C1 segment of cervical spinal cord (tissue), 14 donors: ENCODE results near the gene ZNF217.
"Not testable (repeated sequence)": the region's sequence is repeated elsewhere in the genome, so short reads cannot be mapped to it uniquely, and the experiment has no call there.

Experiments
- DNase-seq, 14 donors: peaks; one replicate each; lab custom pipeline; 2025; lab: John Stamatoyannopoulos, UW

Gene ZNF217

DNA sequence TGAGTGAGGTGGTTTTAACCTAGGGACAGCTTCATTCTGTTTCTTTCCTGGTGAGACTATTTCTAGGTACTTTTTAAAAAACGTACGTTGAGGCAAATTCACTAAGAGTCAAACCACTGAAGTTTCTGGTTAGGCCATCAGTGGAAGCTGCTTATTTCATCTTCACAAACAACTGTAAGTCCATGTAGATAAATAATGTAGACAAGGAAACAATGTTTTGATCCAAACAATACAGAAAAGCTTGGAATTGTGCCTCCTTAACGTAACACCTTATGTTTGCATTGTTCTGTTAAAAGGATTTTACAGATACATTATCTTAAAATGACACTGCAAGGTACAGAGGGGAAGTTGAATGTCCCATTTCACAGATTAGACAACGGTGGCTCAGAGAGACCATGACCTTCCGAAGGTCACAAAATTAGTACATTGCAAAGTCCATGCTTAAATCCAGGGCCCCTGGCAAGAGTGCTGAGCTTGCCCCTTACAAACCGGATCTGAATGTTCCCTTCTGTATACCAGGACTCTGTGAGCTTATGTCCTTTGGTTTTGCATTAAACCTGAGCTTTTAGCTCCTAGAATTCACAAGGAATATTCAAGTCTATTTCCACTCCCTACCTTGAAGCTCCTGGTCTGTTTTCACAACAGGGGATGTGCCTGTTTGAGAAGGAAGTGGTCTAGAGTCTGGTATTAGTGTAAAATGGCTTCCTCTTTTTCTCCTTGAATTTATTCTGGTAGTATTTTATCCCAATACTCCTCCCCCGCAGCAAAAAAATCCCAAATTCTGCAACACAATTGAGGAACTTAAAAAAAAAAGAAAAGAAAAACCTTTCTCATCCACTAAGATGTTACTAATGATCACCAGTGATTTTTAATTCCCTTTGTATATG, 28.9 kb upstream of the ZNF217 start:
- no peak for DNase-seq

DNA sequence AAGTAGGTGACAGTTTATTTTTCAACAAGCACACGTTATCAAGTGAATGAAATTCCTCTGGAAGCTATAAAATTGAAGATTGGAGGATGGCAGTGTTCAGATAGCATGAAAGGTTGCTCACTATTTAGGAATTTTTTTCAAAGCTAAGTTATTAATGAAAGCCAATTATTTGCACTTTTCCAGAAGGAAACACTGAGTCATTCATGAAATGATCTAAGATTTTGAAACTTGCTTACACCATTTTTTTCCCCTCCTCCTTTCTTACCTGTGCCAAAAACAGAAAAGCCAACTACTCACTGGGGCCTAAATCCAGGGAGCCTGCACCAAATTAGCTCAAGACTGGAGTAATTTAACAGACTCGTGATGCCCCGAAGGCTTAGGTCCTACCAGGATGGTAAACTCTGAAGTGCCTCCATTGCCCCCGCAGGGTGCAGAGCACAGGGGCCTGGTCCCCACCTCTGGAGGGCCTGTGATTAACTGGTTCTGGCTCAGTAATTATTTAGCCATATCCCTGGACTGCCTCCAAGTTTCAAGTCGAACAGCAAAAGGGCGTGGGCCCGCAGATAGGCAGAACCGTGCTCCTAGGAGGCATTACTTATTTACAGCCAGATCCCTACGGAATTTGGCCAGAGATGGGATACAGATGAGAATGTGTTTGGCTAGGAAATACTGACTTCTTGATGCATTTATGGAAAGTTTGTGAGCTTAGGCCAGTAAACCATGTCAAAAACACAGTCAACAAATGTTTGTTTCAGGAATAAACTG, 28.0 kb upstream of the ZNF217 start:
- peak in 2 of 14 donors; percentile 3 to 44 for DNase-seq

DNA sequence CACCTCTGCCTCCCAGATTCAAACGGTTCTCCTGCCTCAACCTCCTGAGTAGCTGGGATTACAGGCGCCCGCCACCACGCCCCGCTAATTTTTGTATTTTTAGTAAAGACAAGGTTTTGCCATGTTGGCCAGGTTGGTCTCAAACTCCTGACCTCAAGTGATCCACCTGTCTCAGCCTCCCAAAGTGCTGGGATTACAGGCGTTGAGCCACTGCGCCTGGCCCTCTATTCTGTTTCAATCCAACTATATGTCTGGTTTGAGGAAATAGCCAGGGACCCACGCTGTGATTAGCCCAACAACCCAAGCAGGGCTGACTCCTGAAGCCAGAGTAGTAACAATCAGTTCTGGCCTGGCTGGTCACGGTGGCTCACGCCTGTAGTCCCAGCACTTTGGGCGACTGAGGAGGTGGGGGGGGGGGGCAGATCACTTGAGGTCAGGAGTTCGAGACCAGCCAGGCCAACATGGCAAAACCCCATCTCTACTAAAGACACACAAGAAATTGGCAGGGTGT, 24.9 kb upstream of the ZNF217 start:
- not testable (repeated sequence) for DNase-seq

DNA sequence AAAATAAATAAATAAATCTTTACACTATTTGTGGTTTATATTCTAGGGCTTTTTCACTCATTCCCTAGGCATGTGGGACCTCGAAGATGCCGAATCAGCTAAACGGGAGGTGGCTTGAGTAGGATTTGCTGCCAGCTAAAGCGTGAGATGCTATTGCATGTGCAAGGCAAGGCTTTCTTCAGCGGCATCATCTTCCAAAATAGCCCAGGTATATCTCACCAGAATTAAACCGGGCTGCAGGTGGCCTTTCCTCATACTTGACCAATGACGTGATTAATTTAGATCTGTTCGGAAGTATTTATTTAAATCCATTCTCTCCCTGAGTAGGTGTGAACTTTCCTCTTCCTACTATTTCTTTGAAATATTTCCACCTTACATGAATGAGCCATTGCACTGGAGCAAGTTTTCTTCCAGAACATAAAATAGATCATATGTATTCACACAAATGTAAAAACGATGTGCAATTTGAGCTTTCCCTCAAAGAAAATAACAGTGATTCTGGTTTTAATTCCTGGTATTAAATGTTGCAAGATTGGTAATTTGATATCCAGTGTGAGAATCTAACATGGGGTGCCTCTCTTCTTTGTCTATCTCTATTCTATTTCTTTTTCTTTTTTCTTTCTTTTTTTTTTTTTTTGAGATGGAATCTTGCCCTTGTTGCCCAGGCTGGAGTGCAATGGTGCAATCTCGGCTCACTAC, 24.3 kb upstream of the ZNF217 start:
- DNase-seq = no peak

DNA sequence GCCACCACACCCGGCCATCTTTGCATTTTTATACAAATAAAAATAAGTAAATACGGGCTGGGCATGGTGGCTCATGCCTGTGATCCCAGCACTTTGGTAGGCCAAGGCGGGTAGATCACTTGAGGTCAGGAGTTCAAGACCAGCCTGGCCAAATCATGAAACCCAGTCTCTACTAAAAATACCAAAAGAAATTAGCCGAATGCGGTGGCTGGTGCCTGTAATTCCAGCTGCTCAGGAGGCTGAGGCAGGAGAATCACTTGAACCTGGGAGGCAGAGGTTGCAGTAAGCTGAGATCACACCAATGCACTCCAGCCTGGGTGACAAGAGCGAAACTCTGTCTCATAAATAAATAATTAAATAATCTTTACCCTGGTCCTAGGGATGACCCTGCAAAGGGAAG, 22.9 kb upstream of the ZNF217 start:
- DNase-seq = not testable (repeated sequence)

DNA sequence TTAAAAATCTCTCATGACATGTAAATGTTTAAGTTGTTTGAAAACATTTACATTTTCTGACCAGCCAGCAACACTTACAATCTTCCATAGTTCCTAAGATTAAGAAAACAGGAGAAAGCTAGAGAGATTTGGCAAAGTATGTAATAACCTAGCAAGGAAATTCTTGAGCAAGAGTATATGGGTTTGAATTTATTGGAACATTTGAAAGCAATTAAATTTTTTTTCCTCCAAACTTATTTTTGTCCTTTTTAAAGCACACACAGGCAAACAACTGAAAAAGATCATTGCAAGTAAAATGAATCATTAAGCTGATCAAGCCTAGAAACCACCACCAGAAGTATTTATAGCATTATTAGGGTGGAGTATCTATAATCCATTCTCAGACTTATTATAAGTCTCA, 20.1 kb upstream of the ZNF217 start:
- DNase-seq = no peak

DNA sequence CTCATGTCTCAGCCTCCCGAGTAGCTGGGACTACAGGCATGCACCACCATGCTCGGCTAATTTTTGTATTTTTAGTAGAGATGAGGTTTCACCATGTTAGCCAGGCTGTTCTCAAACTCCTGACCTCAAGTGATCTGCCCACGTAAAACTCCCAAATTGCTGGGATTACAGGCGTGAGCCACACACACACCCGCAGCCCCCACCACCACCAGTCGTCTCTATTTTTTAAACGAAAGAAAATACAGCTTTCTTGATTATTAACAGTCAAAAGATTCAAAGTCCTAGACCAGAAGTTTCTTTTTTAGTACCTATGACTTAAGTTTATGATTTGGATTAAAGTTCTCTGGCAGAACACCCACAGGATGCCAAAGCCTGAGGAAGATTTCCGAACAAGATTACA, 18.6 kb upstream of the ZNF217 start:
- not testable (repeated sequence) for DNase-seq

- DNase-seq = peak in 1 of 14 donors; percentile 8
These were observed 17.8 kb upstream of the ZNF217 start for GRCh38 chr20:53611449-53611894.

DNA sequence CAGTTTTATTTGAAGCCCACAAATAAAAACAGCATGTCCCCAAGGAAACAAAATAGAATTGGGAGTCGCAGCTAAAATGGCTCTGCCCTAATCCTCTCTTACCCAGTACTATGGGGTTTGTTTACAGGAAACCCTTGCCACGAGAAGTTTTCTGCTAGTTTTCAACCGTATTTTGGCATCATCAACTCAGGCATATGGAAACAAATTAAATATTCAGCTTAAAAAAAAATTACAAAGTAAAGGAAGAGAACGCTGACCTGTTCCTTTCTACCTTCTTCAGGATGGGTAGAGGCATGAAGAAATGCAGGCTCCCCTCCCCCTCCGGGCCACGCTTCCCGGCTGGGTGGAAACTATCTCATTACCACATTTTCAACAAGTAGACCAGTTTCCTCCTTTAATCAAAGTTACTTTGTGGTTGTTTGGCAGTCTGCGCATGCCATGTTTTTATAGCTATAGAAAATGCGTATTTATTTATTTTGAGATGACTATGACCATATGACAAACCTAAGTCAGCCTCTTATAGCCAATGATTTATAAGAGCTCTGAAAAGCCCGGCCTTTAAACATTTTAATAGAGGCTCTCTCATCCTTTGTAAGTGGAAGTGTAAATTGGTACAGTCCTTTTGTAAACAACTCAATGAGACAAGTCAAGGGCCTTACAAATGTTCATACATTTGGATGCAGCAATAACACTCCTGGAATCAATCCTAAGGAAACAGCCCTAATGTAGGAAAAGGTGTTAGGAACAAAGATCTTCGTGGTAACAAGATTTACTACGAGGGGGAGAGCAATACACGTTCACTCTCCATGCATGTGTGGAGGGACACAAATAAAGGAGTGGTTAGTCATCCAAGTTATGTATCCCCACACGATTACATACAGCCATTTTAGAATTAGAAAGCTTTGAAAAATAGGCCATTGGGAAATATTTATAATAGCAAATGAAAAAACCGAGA, 16.1 kb upstream of the ZNF217 start:
- peak in 1 of 14 donors; percentile 20 for DNase-seq

GRCh38 chr20:53608456-53609452, 15.1 kb upstream of the ZNF217 start:
- DNase-seq = no peak

DNA sequence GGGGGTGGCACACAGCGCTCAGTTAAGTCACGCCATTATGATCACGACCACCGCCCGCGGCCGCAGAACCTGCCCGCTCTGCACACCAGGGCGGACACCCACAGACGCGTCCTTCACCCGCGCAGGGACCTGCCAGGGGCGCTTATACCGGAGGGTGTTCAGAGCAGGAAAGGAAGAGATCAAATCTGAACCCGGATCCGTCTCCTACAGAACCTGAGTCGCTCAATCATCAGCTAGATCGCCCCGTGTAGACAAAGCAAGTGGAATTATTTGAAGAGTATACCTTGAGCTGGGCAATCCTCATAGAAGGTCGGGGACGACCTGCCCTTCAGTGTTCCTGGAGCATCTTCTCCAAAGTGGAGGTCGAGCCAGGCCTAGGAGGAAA, 14.4 kb upstream of the ZNF217 start:
- DNase-seq = no peak

DNA sequence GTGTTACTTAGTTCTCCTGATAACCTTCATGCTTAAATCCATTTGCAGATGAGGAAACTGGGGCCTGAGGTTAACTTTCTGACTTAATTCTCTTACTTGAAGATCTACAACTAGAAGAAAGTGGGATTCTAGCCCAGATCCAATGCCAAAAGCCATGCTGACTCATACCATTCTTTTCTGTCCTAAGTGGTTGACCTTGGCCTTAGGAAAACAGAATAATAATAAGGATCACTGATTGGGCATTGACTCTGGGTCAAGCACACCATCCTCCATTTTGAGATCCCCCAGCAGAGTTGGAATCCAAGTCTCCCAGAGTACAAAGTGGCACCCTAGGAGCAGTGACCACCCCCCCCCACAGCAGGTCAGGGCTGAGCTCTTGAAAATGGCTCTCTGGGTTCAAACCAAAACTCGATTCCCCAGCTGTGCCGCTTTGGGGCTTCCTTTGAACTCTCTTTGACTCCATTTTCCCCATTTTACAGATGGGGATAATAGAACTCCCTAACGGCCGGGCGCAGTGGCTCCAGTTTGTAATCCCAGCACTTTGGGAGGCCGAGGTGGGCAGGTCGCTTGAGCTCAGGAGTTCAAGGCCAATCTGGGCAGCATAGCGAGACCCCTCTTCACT, 12.8 kb upstream of the ZNF217 start:
- DNase-seq = no peak

GRCh38 chr20:53605401-53605800, 11.8 kb upstream of the ZNF217 start:
- not testable (repeated sequence) for DNase-seq

GRCh38 chr20:53604846-53605245, 11.2 kb upstream of the ZNF217 start:
- not testable (repeated sequence) for DNase-seq

GRCh38 chr20:53602661-53603060, 9.0 kb upstream of the ZNF217 start:
- DNase-seq = no peak

- no peak for DNase-seq
These were observed 6.4 kb upstream of the ZNF217 start for GRCh38 chr20:53599910-53600632.

GRCh38 chr20:53599378-53599777, 5.7 kb upstream of the ZNF217 start:
- DNase-seq = no peak

DNA sequence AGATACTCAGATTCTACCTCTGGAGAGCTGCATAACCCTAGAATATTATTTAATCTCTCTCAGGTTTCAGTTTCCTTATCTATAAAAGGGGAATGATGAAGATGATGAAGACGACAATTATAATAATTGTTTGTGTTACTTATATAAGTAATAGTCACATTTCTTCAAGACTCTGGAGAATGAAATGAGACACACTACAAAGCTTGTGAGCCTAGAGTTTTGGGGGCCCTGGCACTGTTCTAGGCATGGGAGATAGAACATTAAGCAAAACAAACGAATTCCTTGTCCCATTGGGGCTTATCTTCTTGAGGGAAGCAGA, 5.4 kb upstream of the ZNF217 start:
- DNase-seq = no peak
